CD4-positive, alpha-beta memory T cell (primary cell): ENCODE results near the gene NFE2L3. TPM values are rescaled to one million over a fixed set of nuclear protein-coding genes. Genes with fewer than 3 reads are reported as not detected.

ENCODE experiments used
- CTCF ChIA-PET: fragments of 350-600 bp; sonication (Branson Sonifier 250); formaldehyde crosslinking; loops from one replicate; lab custom pipeline; 2021; ENCODE audit warnings: inconsistent platforms; ENCODE audit not compliant: partially characterized antibody; lab: Charles Lee
- POLR2A ChIA-PET: fragments of 350-600 bp; sonication (Branson Sonifier 250); formaldehyde crosslinking; loops from one replicate; lab custom pipeline; 2021; ENCODE audit not compliant: partially characterized antibody; lab: Charles Lee
- DNase-seq, 5 donors: peaks; one replicate each; pipeline versions ENCODE4 v3.0.0 to v3.0.0-alpha.2; 2020 to 2022; ENCODE audit warnings: mixed read lengths in 1 of 5
- H3K27ac ChIP-seq: one replicate; pipeline ENCODE4 v1.7.0; 2013; ENCODE audit warnings: low read depth, low read length
- H3K27me3 ChIP-seq: 2 replicates; pipeline ENCODE4 v1.7.0; 2013; ENCODE audit warnings: mild to moderate bottlenecking, low read length, moderate library complexity; ENCODE audit not compliant: insufficient read depth
- H3K36me3 ChIP-seq: 2 replicates; pipeline ENCODE4 v1.7.0; 2013; ENCODE audit warnings: mild to moderate bottlenecking, low read length, moderate library complexity; ENCODE audit not compliant: insufficient read depth
- H3K4me1 ChIP-seq: 2 replicates; pipeline ENCODE4 v1.7.0; 2013; ENCODE audit warnings: mild to moderate bottlenecking, low read length, moderate library complexity; ENCODE audit not compliant: insufficient read depth
- H3K4me3 ChIP-seq, 2 donors: one replicate each; pipeline ENCODE4 v1.7.0; 2013; ENCODE audit warnings: low read length in 2 of 2, mild to moderate bottlenecking in 1 of 2
- H3K9me3 ChIP-seq, 2 donors: one replicate each; pipeline ENCODE4 v1.7.0; 2013; ENCODE audit warnings: low read length in 2 of 2, control low read depth in 1 of 2; ENCODE audit not compliant: control insufficient read depth in 1 of 2
- H3K27ac Mint-ChIP-seq, 7 donors: one replicate each; pipeline ENCODE4 v1.8.0; 2020 to 2021; ENCODE audit warnings: mixed read lengths in 7 of 7, mild to moderate bottlenecking in 6 of 7, inconsistent platforms in 3 of 7, moderate library complexity in 3 of 7
- H3K27me3 Mint-ChIP-seq, 2 donors: one replicate each; pipeline ENCODE4 v1.8.0; 2020 to 2021; ENCODE audit warnings: mixed read lengths in 2 of 2
- H3K36me3 Mint-ChIP-seq, 2 donors: one replicate each; pipeline ENCODE4 v1.8.0; 2020 to 2021; ENCODE audit warnings: mixed read lengths in 2 of 2, inconsistent platforms in 1 of 2, mild to moderate bottlenecking in 1 of 2
- H3K4me1 Mint-ChIP-seq, 4 donors: one replicate each; pipeline ENCODE4 v1.8.0; 2020 to 2021; ENCODE audit warnings: mixed read lengths in 4 of 4, mild to moderate bottlenecking in 1 of 4
- H3K4me3 Mint-ChIP-seq, 8 donors: one replicate each; pipeline ENCODE4 v1.8.0; 2020 to 2021; ENCODE audit warnings: mixed read lengths in 8 of 8, mild to moderate bottlenecking in 7 of 8, moderate library complexity in 6 of 8, inconsistent platforms in 3 of 8
- H3K9me3 Mint-ChIP-seq, 8 donors: one replicate each; pipeline ENCODE4 v1.8.0; 2020 to 2021; ENCODE audit warnings: mixed read lengths in 8 of 8, mild to moderate bottlenecking in 5 of 8, inconsistent platforms in 3 of 8, moderate library complexity in 1 of 8
- intact Hi-C: fragments of 100-400 bp; cut with micrococcal nuclease; formaldehyde crosslinking; loops from one replicate; pipeline ENCODE4 v1.15.1; 2023
- polyA plus RNA-seq, 2 donors: library from polyadenylated mRNA; unstranded; fragments of 300-500 nt; fragmentation: Illumina TruSeq; gene quantifications; one replicate each; pipeline ENCODE4 v1.2.3, GENCODE V29; 2021
- total RNA-seq, 2 experiments: library from RNA; stranded (reverse); gene quantifications; one replicate each; pipeline ENCODE4 v1.2.3, GENCODE V29; 2021

Gene NFE2L3
- total and polyA plus RNA-seq, 4 experiments from 2014 or later = 7.5 to 9.6 (median 7.9) TPM

GRCh38 chr7:26135551-26135950 lies 16.4 kb upstream of the NFE2L3 start:
- no peak for DNase-seq
- CTCF ChIA-PET = interaction anchor here (0.6 kb wide), 1 partner anchor 45 kb away, joined by 3 read pairs; no protein-coding TSS in a partner anchor
- no peak overlapping the region for H3K4me3 ChIP-seq
- no peak overlapping the region for H3K27ac Mint-ChIP-seq
- no peaks in the 10 kb centered on the region for H3K9me3 ChIP-seq
- H3K4me3 Mint-ChIP-seq = no peak overlapping the region
- POLR2A ChIA-PET = no interaction called here
- no peaks in the 10 kb centered on the region for H3K36me3 Mint-ChIP-seq
- no peaks in the 10 kb centered on the region for H3K4me1 Mint-ChIP-seq
- H3K9me3 Mint-ChIP-seq = no peaks in the 10 kb centered on the region
- no peak overlapping the region for H3K27ac ChIP-seq
- no peaks in the 10 kb centered on the region for H3K27me3 ChIP-seq
- H3K36me3 ChIP-seq = no peaks in the 10 kb centered on the region
- intact Hi-C loops = no loop called here
- no peaks in the 10 kb centered on the region for H3K4me1 ChIP-seq
- H3K27me3 Mint-ChIP-seq = peaks cover 0 to 4% of the 10 kb centered on the region in 2 donors

GRCh38 chr7:26136831-26137230 lies 15.2 kb upstream of the NFE2L3 start:
- no peak for DNase-seq
- H3K36me3 Mint-ChIP-seq = no peaks in the 10 kb centered on the region
- H3K27me3 Mint-ChIP-seq = peaks cover 0 to 3% of the 10 kb centered on the region in 2 donors
- intact Hi-C loops = no loop called here
- Histone ChIP-seq H3K27ac (no peak overlapping the region), H3K9me3 (no peaks in the 10 kb centered on the region), H3K4me1 (no peaks in the 10 kb centered on the region), H3K27me3 (no peaks in the 10 kb centered on the region), H3K4me3 (no peak overlapping the region), H3K36me3 (no peaks in the 10 kb centered on the region)
- no peaks in the 10 kb centered on the region for H3K4me1 Mint-ChIP-seq
- H3K4me3 Mint-ChIP-seq = no peak overlapping the region
- no peak overlapping the region for H3K27ac Mint-ChIP-seq
- CTCF ChIA-PET = no interaction called here
- POLR2A ChIA-PET = no interaction called here
- H3K9me3 Mint-ChIP-seq = no peaks in the 10 kb centered on the region

- no peak for DNase-seq
- no peaks in the 10 kb centered on the region for H3K9me3 ChIP-seq
- H3K4me1 Mint-ChIP-seq = no peaks in the 10 kb centered on the region
- no peaks in the 10 kb centered on the region for H3K36me3 Mint-ChIP-seq
- POLR2A ChIA-PET = no interaction called here
- H3K27me3 ChIP-seq = no peaks in the 10 kb centered on the region
- no peaks in the 10 kb centered on the region for H3K4me1 ChIP-seq
- CTCF ChIA-PET = no interaction called here
- H3K27ac Mint-ChIP-seq = no peak overlapping the region
- no peak overlapping the region for H3K4me3 Mint-ChIP-seq
- H3K27me3 Mint-ChIP-seq = peaks cover 2% of the 10 kb centered on the region in 2 donors
- H3K27ac ChIP-seq = no peak overlapping the region
- no peak overlapping the region for H3K4me3 ChIP-seq
- no peaks in the 10 kb centered on the region for H3K36me3 ChIP-seq
- intact Hi-C loops = no loop called here
- H3K9me3 Mint-ChIP-seq = no peaks in the 10 kb centered on the region
These were observed 11.6 kb upstream of the NFE2L3 start for GRCh38 chr7:26140380-26140779.

- no peak overlapping the region for H3K4me3 ChIP-seq
- H3K27ac ChIP-seq = no peak overlapping the region
- H3K4me1 ChIP-seq = no peaks in the 10 kb centered on the region
- no peak for DNase-seq
- no peaks in the 10 kb centered on the region for H3K9me3 Mint-ChIP-seq
- no peak overlapping the region for H3K27ac Mint-ChIP-seq
- peaks cover 2% of the 10 kb centered on the region in 2 donors for H3K27me3 Mint-ChIP-seq
- H3K4me1 Mint-ChIP-seq = no peaks in the 10 kb centered on the region
- no peaks in the 10 kb centered on the region for H3K9me3 ChIP-seq
- H3K36me3 ChIP-seq = no peaks in the 10 kb centered on the region
- POLR2A ChIA-PET = no interaction called here
- no peaks in the 10 kb centered on the region for H3K36me3 Mint-ChIP-seq
- H3K4me3 Mint-ChIP-seq = no peak overlapping the region
- CTCF ChIA-PET = no interaction called here
- H3K27me3 ChIP-seq = no peaks in the 10 kb centered on the region
- intact Hi-C loops = no loop called here
These were observed 10.9 kb upstream of the NFE2L3 start for GRCh38 chr7:26141077-26141476.

- peaks cover 2% of the 10 kb centered on the region in 2 donors for H3K27me3 Mint-ChIP-seq
- POLR2A ChIA-PET = no interaction called here
- intact Hi-C loops = no loop called here
These were observed 8.5 kb upstream of the NFE2L3 start for GRCh38 chr7:26143298-26144048.

GRCh38 chr7:26144184-26145080 lies 7.6 kb upstream of the NFE2L3 start:
- intact Hi-C loops = no loop called here
- no peak for DNase-seq
- CTCF ChIA-PET = no interaction called here
- no peaks in the 10 kb centered on the region for H3K4me1 Mint-ChIP-seq
- H3K9me3 Mint-ChIP-seq = no peaks in the 10 kb centered on the region
- Histone ChIP-seq H3K27ac (no peak overlapping the region), H3K4me3 (no peak overlapping the region), H3K27me3 (no peaks in the 10 kb centered on the region), H3K9me3 (no peaks in the 10 kb centered on the region), H3K36me3 (no peaks in the 10 kb centered on the region), H3K4me1 (no peaks in the 10 kb centered on the region)
- no peak overlapping the region for H3K27ac Mint-ChIP-seq
- no peaks in the 10 kb centered on the region for H3K36me3 Mint-ChIP-seq
- peaks cover 2% of the 10 kb centered on the region in 2 donors for H3K27me3 Mint-ChIP-seq
- no peak overlapping the region for H3K4me3 Mint-ChIP-seq
- POLR2A ChIA-PET = no interaction called here

More at GRCh38 chr7:26143298-26144048, 8.5 kb upstream of the NFE2L3 start:
- Mint-ChIP-seq H3K27ac (no peak overlapping the region), H3K36me3 (no peaks in the 10 kb centered on the region), H3K9me3 (no peaks in the 10 kb centered on the region), H3K4me1 (no peaks in the 10 kb centered on the region), H3K4me3 (no peak overlapping the region)
- H3K9me3 ChIP-seq = no peaks in the 10 kb centered on the region
- no peak overlapping the region for H3K27ac ChIP-seq
- no peaks in the 10 kb centered on the region for H3K36me3 ChIP-seq
- H3K4me1 ChIP-seq = no peaks in the 10 kb centered on the region
- H3K27me3 ChIP-seq = no peaks in the 10 kb centered on the region
- CTCF ChIA-PET = no interaction called here
- no peak for DNase-seq
- no peak overlapping the region for H3K4me3 ChIP-seq

- Mint-ChIP-seq H3K9me3 (no peaks in the 10 kb centered on the region), H3K4me1 (no peaks in the 10 kb centered on the region), H3K27me3 (peaks cover 2% of the 10 kb centered on the region in 2 donors), H3K4me3 (no peak overlapping the region), H3K27ac (no peak overlapping the region), H3K36me3 (no peaks in the 10 kb centered on the region)
- POLR2A ChIA-PET = no interaction called here
- Histone ChIP-seq H3K27me3 (no peaks in the 10 kb centered on the region), H3K9me3 (no peaks in the 10 kb centered on the region), H3K27ac (no peak overlapping the region), H3K36me3 (no peaks in the 10 kb centered on the region), H3K4me1 (no peaks in the 10 kb centered on the region), H3K4me3 (no peak overlapping the region)
- CTCF ChIA-PET = no interaction called here
- intact Hi-C loops = no loop called here
- DNase-seq = no peak
These were observed 6.8 kb upstream of the NFE2L3 start for GRCh38 chr7:26145238-26145637.
